H9 (cell line): ENCODE data around the gene DAZAP1. TPM values are rescaled to one million over a fixed set of nuclear protein-coding genes. Genes with fewer than 3 reads are reported as not detected.
A peak's percentile ranks its signal among the peaks of the same experiment; 100 is the strongest.

Source experiments
- DNase-seq: peaks from one replicate; pipeline ENCODE4 v3.0.0-alpha.2; 2017
- H2AFZ ChIP-seq: one replicate; pipeline ENCODE4 v1.6.1; 2013; ENCODE audit warnings: mild to moderate bottlenecking, low read length, control low read depth, moderate library complexity
- H2AK5ac ChIP-seq: 2 replicates; pipeline ENCODE4 v1.6.1; 2013; ENCODE audit warnings: low read length, control low read depth, mixed read lengths; ENCODE audit not compliant: insufficient read length
- H2BK120ac ChIP-seq: one replicate; pipeline ENCODE4 v1.6.1; 2013; ENCODE audit warnings: low read depth, mild to moderate bottlenecking, low read length, control low read depth, inconsistent platforms; ENCODE audit not compliant: poor library complexity, severe bottlenecking
- H2BK12ac ChIP-seq: 2 replicates; pipeline ENCODE4 v1.6.1; 2013; ENCODE audit warnings: low read length, control low read depth, mixed read lengths, low read depth; ENCODE audit not compliant: insufficient read length
- H2BK15ac ChIP-seq: 2 replicates; pipeline ENCODE4 v1.6.1; 2013; ENCODE audit warnings: low read depth, low read length, control low read depth
- H2BK20ac ChIP-seq: one replicate; pipeline ENCODE4 v1.6.1; 2013; ENCODE audit warnings: low read depth, mild to moderate bottlenecking, low read length, control low read depth, inconsistent platforms; ENCODE audit not compliant: poor library complexity, severe bottlenecking
- H2BK5ac ChIP-seq: 2 replicates; pipeline ENCODE4 v1.6.1; 2013; ENCODE audit warnings: low read length, control low read depth, mixed read lengths; ENCODE audit not compliant: insufficient read length
- H3K14ac ChIP-seq: 2 replicates; pipeline ENCODE4 v1.6.1; 2013; ENCODE audit warnings: low read length, control low read depth; ENCODE audit not compliant: insufficient read depth
- H3K18ac ChIP-seq: 2 replicates; pipeline ENCODE4 v1.6.1; 2013; ENCODE audit warnings: low read depth, mild to moderate bottlenecking, mixed read lengths, low read length, control low read depth; ENCODE audit not compliant: insufficient read length
- H3K23ac ChIP-seq: 2 replicates; pipeline ENCODE4 v1.6.1; 2013; ENCODE audit warnings: low read length, control low read depth, mixed read lengths, low read depth; ENCODE audit not compliant: insufficient read length
- H3K23me2 ChIP-seq: 2 replicates; pipeline ENCODE4 v1.6.1; 2013; ENCODE audit warnings: low read depth, mild to moderate bottlenecking, mixed read lengths, low read length, control low read depth; ENCODE audit not compliant: insufficient read length, poor library complexity, severe bottlenecking
- H3K27ac ChIP-seq: 2 replicates; pipeline ENCODE4 v1.5.1; 2013; ENCODE audit warnings: low read length, control low read depth, mixed read lengths, low read depth; ENCODE audit not compliant: insufficient read length
- H3K27me3 ChIP-seq: 2 replicates; pipeline ENCODE4 v1.6.1; 2013; ENCODE audit warnings: low read length, control low read depth, inconsistent platforms; ENCODE audit not compliant: insufficient read depth
- H3K4ac ChIP-seq: 2 replicates; pipeline ENCODE4 v1.6.1; 2013; ENCODE audit warnings: low read depth, mild to moderate bottlenecking, control low read depth, inconsistent platforms, low read length, moderate library complexity
- H3K4me1 ChIP-seq: 2 replicates; pipeline ENCODE4 v1.6.1; 2013; ENCODE audit warnings: low read length, control low read depth, inconsistent platforms; ENCODE audit not compliant: insufficient read depth
- H3K4me2 ChIP-seq: 2 replicates; pipeline ENCODE4 v1.6.1; 2013; ENCODE audit warnings: low read length, control low read depth, mixed read lengths; ENCODE audit not compliant: insufficient read length, insufficient read depth
- H3K56ac ChIP-seq: 2 replicates; pipeline ENCODE4 v1.6.1; 2013; ENCODE audit warnings: low read depth, mild to moderate bottlenecking, mixed read lengths, low read length, control low read depth; ENCODE audit not compliant: insufficient read length
- H3K79me1 ChIP-seq: 2 replicates; pipeline ENCODE4 v1.6.1; 2013; ENCODE audit warnings: low read depth, mild to moderate bottlenecking, moderate library complexity, low read length, control low read depth, inconsistent platforms; ENCODE audit not compliant: insufficient read depth, poor library complexity, severe bottlenecking
- H3K79me2 ChIP-seq: 2 replicates; pipeline ENCODE4 v1.6.1; 2013; ENCODE audit warnings: low read length, control low read depth, inconsistent platforms; ENCODE audit not compliant: insufficient read depth
- H3K9ac ChIP-seq: 2 replicates; pipeline ENCODE4 v1.6.1; 2013; ENCODE audit warnings: low read length, control low read depth, mixed read lengths; ENCODE audit not compliant: insufficient read length; ENCODE audit errors: extremely low read depth
- H3K9me3 ChIP-seq: one replicate; pipeline ENCODE4 v1.6.1; 2013; ENCODE audit warnings: low read depth, low read length, inconsistent platforms; ENCODE audit not compliant: control insufficient read depth
- H3T11ph ChIP-seq: one replicate; pipeline ENCODE4 v1.6.1; 2013; ENCODE audit warnings: mild to moderate bottlenecking, low read length, control low read depth, inconsistent platforms
- H4K20me1 ChIP-seq: one replicate; pipeline ENCODE4 v1.6.1; 2013; ENCODE audit not compliant: control insufficient read depth, insufficient read length, insufficient read depth
- H4K5ac ChIP-seq: 2 replicates; pipeline ENCODE4 v1.6.1; 2013; ENCODE audit warnings: low read depth, mild to moderate bottlenecking, mixed read lengths, low read length, control low read depth; ENCODE audit not compliant: insufficient read length
- H4K8ac ChIP-seq: replicated peaks from 2 replicates; pipeline ENCODE4 v1.6.1; 2013; ENCODE audit warnings: low read length, control low read depth, mixed read lengths, low read depth; ENCODE audit not compliant: insufficient read length
- H4K91ac ChIP-seq: 2 replicates; pipeline ENCODE4 v1.6.1; 2013; ENCODE audit warnings: low read depth, mild to moderate bottlenecking, moderate library complexity, mixed read lengths, low read length, control low read depth; ENCODE audit not compliant: insufficient read length
- H3K27ac Mint-ChIP-seq, 3 experiments: 2 replicates in 2 of 3; 3 replicates in 1 of 3; pipeline ENCODE4 v1.8.0; 2020 to 2021; ENCODE audit warnings: mixed read lengths in 3 of 3, mild to moderate bottlenecking in 1 of 3, moderate library complexity in 1 of 3
- H3K27me3 Mint-ChIP-seq: 2 replicates; pipeline ENCODE4 v1.8.0; 2021; ENCODE audit warnings: low read depth, mild to moderate bottlenecking, moderate library complexity, mixed read lengths
- H3K36me3 Mint-ChIP-seq, 3 experiments: 2 replicates in 2 of 3; 3 replicates in 1 of 3; pipeline ENCODE4 v1.8.0; 2020 to 2021; ENCODE audit warnings: low read depth in 3 of 3, mixed read lengths in 3 of 3; ENCODE audit not compliant: insufficient read depth in 1 of 3
- H3K4me1 Mint-ChIP-seq, 2 experiments: 2 replicates each; pipeline ENCODE4 v1.8.0; 2020; ENCODE audit warnings: mixed read lengths in 2 of 2
- H3K4me3 Mint-ChIP-seq, 2 experiments: 2 replicates in 1 of 2; 3 replicates in 1 of 2; pipeline ENCODE4 v1.8.0; 2020 to 2021; ENCODE audit warnings: mild to moderate bottlenecking in 2 of 2, mixed read lengths in 2 of 2, moderate library complexity in 1 of 2
- H3K9me3 Mint-ChIP-seq, 2 experiments: 2 replicates in 1 of 2; 3 replicates in 1 of 2; pipeline ENCODE4 v1.8.0; 2020; ENCODE audit warnings: mild to moderate bottlenecking in 2 of 2, mixed read lengths in 2 of 2, moderate library complexity in 1 of 2
- WGBS: extraction: QIAGEN DNeasy Blood & Tissue Kit; methylation state at CpG from one replicate; pipeline ENCODE4 v1.1.7; 2013; ENCODE audit warnings: missing lambda C conversion rate, low lambda C conversion rate, mixed read lengths; ENCODE audit not compliant: insufficient read length; ENCODE audit errors: extremely low coverage; 5-methylcytosine and 5-hydroxymethylcytosine counted together
- total RNA-seq: library from RNA; stranded (reverse); gene quantifications from 2 replicates; pipeline ENCODE4 v1.2.1, GENCODE V29; 2021
- TF ChIP-seq, protein P1 (sequence below): fragments of 200-600 bp; sonication (generic); conservative IDR thresholded peaks from 3 replicates; pipeline ENCODE4 v1.8.0; 2021; ENCODE audit warnings: antibody characterized with exemption, mild to moderate bottlenecking

Gene DAZAP1
- total RNA-seq, 1 experiment from 2014 or later, result 265 TPM

DNA sequence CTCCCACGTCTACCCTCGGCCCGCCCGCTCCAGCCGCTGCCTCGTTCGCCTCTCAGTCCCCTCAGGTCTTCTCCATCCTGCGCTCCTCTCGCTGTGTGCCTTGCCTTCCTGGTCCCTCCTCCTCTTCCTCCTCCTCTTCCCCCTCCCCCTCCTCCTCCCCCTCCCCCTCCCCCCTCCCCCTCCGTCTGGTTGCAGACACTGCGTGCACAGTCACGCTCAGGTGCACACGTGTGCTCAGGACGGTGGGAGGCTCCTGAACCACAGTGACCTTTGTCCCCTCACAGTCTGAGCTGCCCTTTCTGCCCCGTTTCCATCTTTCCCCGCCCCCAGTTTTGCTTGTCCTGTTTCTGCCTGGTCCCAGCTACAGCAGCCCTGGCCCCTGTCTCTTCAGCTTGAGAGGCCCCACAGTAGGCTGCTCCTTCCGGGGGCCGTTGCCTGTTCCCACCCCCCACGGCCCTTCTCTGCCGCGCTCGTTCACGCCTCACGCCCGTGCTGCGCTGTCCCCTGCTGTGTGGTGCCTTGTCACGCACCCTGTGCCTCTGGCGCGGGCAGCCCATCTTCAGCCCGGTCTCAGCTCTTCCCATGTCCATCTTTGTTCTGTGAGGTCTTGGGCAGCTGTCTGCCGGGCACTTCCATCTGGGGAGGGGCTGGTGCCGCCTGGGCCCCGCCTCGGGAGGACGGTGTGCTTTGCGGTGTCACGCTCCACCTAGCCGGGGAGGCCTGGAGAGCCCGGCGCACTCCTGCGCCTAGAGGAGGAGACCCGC is 17.0 kb downstream of the DAZAP1 start:
- no peak overlapping the region for H3K9ac ChIP-seq
- TF ChIP-seq, protein P1, sequence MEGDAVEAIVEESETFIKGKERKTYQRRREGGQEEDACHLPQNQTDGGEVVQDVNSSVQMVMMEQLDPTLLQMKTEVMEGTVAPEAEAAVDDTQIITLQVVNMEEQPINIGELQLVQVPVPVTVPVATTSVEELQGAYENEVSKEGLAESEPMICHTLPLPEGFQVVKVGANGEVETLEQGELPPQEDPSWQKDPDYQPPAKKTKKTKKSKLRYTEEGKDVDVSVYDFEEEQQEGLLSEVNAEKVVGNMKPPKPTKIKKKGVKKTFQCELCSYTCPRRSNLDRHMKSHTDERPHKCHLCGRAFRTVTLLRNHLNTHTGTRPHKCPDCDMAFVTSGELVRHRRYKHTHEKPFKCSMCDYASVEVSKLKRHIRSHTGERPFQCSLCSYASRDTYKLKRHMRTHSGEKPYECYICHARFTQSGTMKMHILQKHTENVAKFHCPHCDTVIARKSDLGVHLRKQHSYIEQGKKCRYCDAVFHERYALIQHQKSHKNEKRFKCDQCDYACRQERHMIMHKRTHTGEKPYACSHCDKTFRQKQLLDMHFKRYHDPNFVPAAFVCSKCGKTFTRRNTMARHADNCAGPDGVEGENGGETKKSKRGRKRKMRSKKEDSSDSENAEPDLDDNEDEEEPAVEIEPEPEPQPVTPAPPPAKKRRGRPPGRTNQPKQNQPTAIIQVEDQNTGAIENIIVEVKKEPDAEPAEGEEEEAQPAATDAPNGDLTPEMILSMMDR, result no peak
- Mint-ChIP-seq H3K4me1 (peaks cover 0 to 20% of the 10 kb centered on the region in 2 experiments; a peak in 2 of 4 replicates), H3K27me3 (no peaks in the 10 kb centered on the region), H3K36me3 (peaks cover 21 to 75% (median 69%) of the 10 kb centered on the region in 3 experiments), H3K9me3 (no peaks in the 10 kb centered on the region), H3K4me3 (no peak overlapping the region), H3K27ac (peak overlapping the region in 2 of 3 experiments; percentile 73 to 82; a peak in 2 of 7 replicates)
- no peak overlapping the region for H4K8ac ChIP-seq
- no peak overlapping the region for H2BK5ac ChIP-seq
- H3K79me1 ChIP-seq, result peaks cover 3% of the 10 kb centered on the region
- H2AFZ ChIP-seq, result no peak overlapping the region
- no peak overlapping the region for H2BK20ac ChIP-seq
- H4K20me1 ChIP-seq, result no peaks in the 10 kb centered on the region
- H3K27ac ChIP-seq, result no peak overlapping the region
- H3K4me2 ChIP-seq, result no peak overlapping the region
- no peak overlapping the region for H3K4ac ChIP-seq
- H2BK12ac ChIP-seq, result no peak overlapping the region
- H3K23me2 ChIP-seq, result peaks cover 6% of the 10 kb centered on the region
- no CpG with 5 or more reads among the region's 42 CpGs for WGBS
- H3T11ph ChIP-seq, result no peak overlapping the region
- H3K9me3 ChIP-seq, result no peaks in the 10 kb centered on the region
- H4K5ac ChIP-seq, result no peak overlapping the region
- no peak for DNase-seq
- H3K27me3 ChIP-seq, result no peaks in the 10 kb centered on the region
- no peak overlapping the region for H2AK5ac ChIP-seq
- no peak overlapping the region for H4K91ac ChIP-seq
- no peak overlapping the region for H3K18ac ChIP-seq
- no peak overlapping the region for H3K56ac ChIP-seq
- no peak overlapping the region; the same call in 1 of the 2 replicates for H3K14ac ChIP-seq
- H2BK120ac ChIP-seq, result no peak overlapping the region
- no peaks in the 10 kb centered on the region for H3K4me1 ChIP-seq
- no peak overlapping the region for H3K23ac ChIP-seq
- H2BK15ac ChIP-seq, result no peak overlapping the region
- no peaks in the 10 kb centered on the region; the same call in 1 of the 2 replicates for H3K79me2 ChIP-seq
